Heart left ventricle (tissue), 13 donors: Measurements from ENCODE around the gene TMPRSS4.

Source experiments
- POLR2A ChIP-seq, 2 donors: fragments of 450-650 bp; IDR thresholded peaks; one replicate each; pipeline ENCODE4 v1.6.1; 2017; ENCODE audit warnings: antibody characterized with exemption in 2 of 2, mild to moderate bottlenecking in 2 of 2, moderate library complexity in 2 of 2
- TF ChIP-seq, protein P1 (sequence below), 12 donors: fragments of 200-600 bp; sonication (generic) in 4 of 12; IDR thresholded peaks; one replicate each; pipeline versions ENCODE4 v1.5.0 to v1.8.0; 2018 to 2022; ENCODE audit warnings: antibody characterized with exemption in 12 of 12, mild to moderate bottlenecking in 5 of 12
- donor health status: ischemic (EF 13 %, LVEDD 7.1; RV severe dilation, severe dysfunction).
- donor health status: DM: no; HTN: yes; CAD: no.
- donor health status: DM: no; HTN: no; CAD: no.
- donor health status: ischemic (EF 25% LVEDD 6.9; RV normal size, moderate dysfunction).
- donor health status: ischemic (EF 25% LVEDD 5.7; RV mildly dilated, moderate dysfunction).
- donor health status: ischemic (EF 35%, LVEDD 5.7; RV mildly dilated, moderate dysfunction).
- donor health status: nonischemic (EF 11% LVEDD 7.7; RV severe dilation, severe dysfunction).
- donor health status: DM: yes; HTN: yes; CAD: no.
- donor health status: PGD.
- donor health status: ischemic (EF 29% LVEDD 5.4; RV normal size, mild dysfunction).
- donor health status: nonischemic (EF 23%, LVEDD 6.1; RV moderate dilation, normal function).

DNA sequence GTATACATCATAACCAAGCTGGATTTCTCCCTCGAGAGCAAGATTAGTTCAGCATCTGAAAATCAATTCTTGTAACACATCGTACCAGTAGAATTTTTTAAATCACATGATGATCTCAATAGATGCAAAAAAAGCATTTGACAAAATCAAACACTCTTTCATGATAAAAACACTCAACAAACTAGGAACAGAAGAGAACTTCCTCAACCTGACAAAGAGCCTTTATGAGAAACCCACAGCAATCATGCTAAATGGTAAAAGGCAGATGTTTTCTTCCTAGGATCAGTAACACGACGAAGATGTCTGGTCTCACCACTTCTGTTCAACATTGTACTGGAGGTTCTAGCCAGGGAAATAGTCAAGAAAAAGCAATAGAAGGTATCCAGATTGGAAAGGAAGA, 34.1 kb upstream of the TMPRSS4 start:
- TF ChIP-seq, protein P1, sequence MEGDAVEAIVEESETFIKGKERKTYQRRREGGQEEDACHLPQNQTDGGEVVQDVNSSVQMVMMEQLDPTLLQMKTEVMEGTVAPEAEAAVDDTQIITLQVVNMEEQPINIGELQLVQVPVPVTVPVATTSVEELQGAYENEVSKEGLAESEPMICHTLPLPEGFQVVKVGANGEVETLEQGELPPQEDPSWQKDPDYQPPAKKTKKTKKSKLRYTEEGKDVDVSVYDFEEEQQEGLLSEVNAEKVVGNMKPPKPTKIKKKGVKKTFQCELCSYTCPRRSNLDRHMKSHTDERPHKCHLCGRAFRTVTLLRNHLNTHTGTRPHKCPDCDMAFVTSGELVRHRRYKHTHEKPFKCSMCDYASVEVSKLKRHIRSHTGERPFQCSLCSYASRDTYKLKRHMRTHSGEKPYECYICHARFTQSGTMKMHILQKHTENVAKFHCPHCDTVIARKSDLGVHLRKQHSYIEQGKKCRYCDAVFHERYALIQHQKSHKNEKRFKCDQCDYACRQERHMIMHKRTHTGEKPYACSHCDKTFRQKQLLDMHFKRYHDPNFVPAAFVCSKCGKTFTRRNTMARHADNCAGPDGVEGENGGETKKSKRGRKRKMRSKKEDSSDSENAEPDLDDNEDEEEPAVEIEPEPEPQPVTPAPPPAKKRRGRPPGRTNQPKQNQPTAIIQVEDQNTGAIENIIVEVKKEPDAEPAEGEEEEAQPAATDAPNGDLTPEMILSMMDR (IDR thresholded peaks at IDR 0.05), result no peak
- no peak for TF ChIP-seq POLR2A (IDR thresholded peaks at IDR 0.05)
